ENCODE results near the gene DDX20. TPM values are rescaled to one million over a fixed set of nuclear protein-coding genes. Genes with fewer than 3 reads are reported as not detected.
A peak's percentile ranks its signal among the peaks of the same experiment; 100 is the strongest.

The DDX20 gene
- total RNA-seq, 4 donors from 2014 or later: 11.9 to 21.5 (median 16.2) TPM

- TF ChIP-seq CTCF (IDR thresholded peaks at IDR 0.05) (no peak), POLR2A (IDR thresholded peaks at IDR 0.05) (no peak)
- DNase-seq (ENCODE audit: low spot score in 2 of 2): no peak
- 57 to 62% methylated on average over 6 to 7 of the region's 7 CpGs for WGBS, 2 donors
- intact Hi-C loops (cut with DNase I; ENCODE audit: low total_unique reads): no loop called here
- H3K4me3 ChIP-seq (ENCODE audit: low read depth, poor library complexity, severe bottlenecking): no peak overlapping the region
Measured at GRCh38 chr1:111729946-111730681, 25.6 kb upstream of the DDX20 start.

- no peak for DNase-seq (ENCODE audit: low spot score in 2 of 2)
- H3K4me3 ChIP-seq (ENCODE audit: low read depth, poor library complexity, severe bottlenecking): no peak overlapping the region
- no peak for TF ChIP-seq POLR2A (IDR thresholded peaks at IDR 0.05)
- no peak for TF ChIP-seq CTCF (IDR thresholded peaks at IDR 0.05)
- WGBS, 2 donors: 49 to 66% methylated on average over 4 of the region's 4 CpGs
- intact Hi-C loops (cut with DNase I; ENCODE audit: low total_unique reads): no loop called here
Measured at GRCh38 chr1:111730706-111731105, 25.0 kb upstream of the DDX20 start.

GRCh38 chr1:111731956-111732355 lies 23.7 kb upstream of the DDX20 start:
- DNase-seq (ENCODE audit: low spot score in 2 of 2): no peak
- TF ChIP-seq CTCF (IDR thresholded peaks at IDR 0.05) (no peak), POLR2A (IDR thresholded peaks at IDR 0.05) (no peak)
- WGBS, 2 donors: 72 to 76% methylated on average over 6 of the region's 6 CpGs
- H3K4me3 ChIP-seq (ENCODE audit: low read depth, poor library complexity, severe bottlenecking): no peak overlapping the region
- intact Hi-C loops (cut with DNase I; ENCODE audit: low total_unique reads): no loop called here

GRCh38 chr1:111732718-111733117 lies 23.0 kb upstream of the DDX20 start:
- intact Hi-C loops (cut with DNase I; ENCODE audit: low total_unique reads): no loop called here
- TF ChIP-seq CTCF (IDR thresholded peaks at IDR 0.05) (no peak), POLR2A (IDR thresholded peaks at IDR 0.05) (no peak)
- WGBS, 2 donors: 89 to 90% methylated on average over 7 of the region's 7 CpGs
- peak in 1 of 2 donors; percentile 78 for DNase-seq (ENCODE audit: low spot score in 2 of 2)
- H3K4me3 ChIP-seq (ENCODE audit: low read depth, poor library complexity, severe bottlenecking): no peak overlapping the region

GRCh38 chr1:111733183-111733991 lies 22.3 kb upstream of the DDX20 start:
- H3K4me3 ChIP-seq (ENCODE audit: low read depth, poor library complexity, severe bottlenecking): no peak overlapping the region
- peak in 1 of 2 donors; percentile 86 for DNase-seq (ENCODE audit: low spot score in 2 of 2)
- intact Hi-C loops (cut with DNase I; ENCODE audit: low total_unique reads): no loop called here
- WGBS, 2 donors: 46 to 54% methylated on average over 9 of the region's 9 CpGs
- TF ChIP-seq CTCF (IDR thresholded peaks at IDR 0.05): no peak
- no peak for TF ChIP-seq POLR2A (IDR thresholded peaks at IDR 0.05)
